Activated CD8-positive, alpha-beta T cell treated with anti-CD3 and anti-CD28 coated beads, Interleukin-2, amount 10 ng/mL, durations not matched to agents 7 days and 5 days (primary cell): ENCODE measurements around the gene TP53I13. TPM values are rescaled to one million over a fixed set of nuclear protein-coding genes. Genes with fewer than 3 reads are reported as not detected.

Experiments
- ATAC-seq: fragments of 150-1000 bp; cut with Tn5 transposase; one replicate; pipeline ENCODE4 v1.10.0; 2021; ENCODE audit warnings: moderate library complexity
- CTCF ChIA-PET: fragments of 350-600 bp; sonication (Branson Sonifier 250); formaldehyde crosslinking; loops from one replicate; lab custom pipeline; 2021; ENCODE audit warnings: antibody characterized with exemption; lab: Charles Lee
- POLR2A ChIA-PET: fragments of 350-600 bp; sonication (Branson Sonifier 250); formaldehyde crosslinking; loops from one replicate; lab custom pipeline; 2021; ENCODE audit warnings: antibody characterized with exemption; lab: Charles Lee
- DNase-seq: peaks from one replicate; pipeline ENCODE4 v3.0.0-alpha.2; 2020
- H3K27ac Mint-ChIP-seq: one replicate; pipeline ENCODE4 v1.8.0; 2021; ENCODE audit warnings: mild to moderate bottlenecking, mixed read lengths
- H3K27me3 Mint-ChIP-seq: one replicate; pipeline ENCODE4 v1.8.0; 2021; ENCODE audit warnings: low read depth, mixed read lengths
- H3K36me3 Mint-ChIP-seq: one replicate; pipeline ENCODE4 v1.8.0; 2021; ENCODE audit warnings: low read depth, mixed read lengths
- H3K4me1 Mint-ChIP-seq: one replicate; pipeline ENCODE4 v1.8.0; 2021; ENCODE audit warnings: low read depth, mixed read lengths
- H3K4me3 Mint-ChIP-seq: one replicate; pipeline ENCODE4 v1.8.0; 2021; ENCODE audit warnings: mild to moderate bottlenecking, mixed read lengths
- H3K9me3 Mint-ChIP-seq: one replicate; pipeline ENCODE4 v1.8.0; 2022; ENCODE audit warnings: mixed read lengths; ENCODE audit not compliant: insufficient read depth
- total RNA-seq, 2 experiments: library from RNA; stranded (reverse); gene quantifications; one replicate each; pipeline ENCODE4 v1.2.3, GENCODE V29; 2021

The TP53I13 gene
- total RNA-seq, 2 experiments from 2014 or later = 96.7 to 97.9 TPM

DNA sequence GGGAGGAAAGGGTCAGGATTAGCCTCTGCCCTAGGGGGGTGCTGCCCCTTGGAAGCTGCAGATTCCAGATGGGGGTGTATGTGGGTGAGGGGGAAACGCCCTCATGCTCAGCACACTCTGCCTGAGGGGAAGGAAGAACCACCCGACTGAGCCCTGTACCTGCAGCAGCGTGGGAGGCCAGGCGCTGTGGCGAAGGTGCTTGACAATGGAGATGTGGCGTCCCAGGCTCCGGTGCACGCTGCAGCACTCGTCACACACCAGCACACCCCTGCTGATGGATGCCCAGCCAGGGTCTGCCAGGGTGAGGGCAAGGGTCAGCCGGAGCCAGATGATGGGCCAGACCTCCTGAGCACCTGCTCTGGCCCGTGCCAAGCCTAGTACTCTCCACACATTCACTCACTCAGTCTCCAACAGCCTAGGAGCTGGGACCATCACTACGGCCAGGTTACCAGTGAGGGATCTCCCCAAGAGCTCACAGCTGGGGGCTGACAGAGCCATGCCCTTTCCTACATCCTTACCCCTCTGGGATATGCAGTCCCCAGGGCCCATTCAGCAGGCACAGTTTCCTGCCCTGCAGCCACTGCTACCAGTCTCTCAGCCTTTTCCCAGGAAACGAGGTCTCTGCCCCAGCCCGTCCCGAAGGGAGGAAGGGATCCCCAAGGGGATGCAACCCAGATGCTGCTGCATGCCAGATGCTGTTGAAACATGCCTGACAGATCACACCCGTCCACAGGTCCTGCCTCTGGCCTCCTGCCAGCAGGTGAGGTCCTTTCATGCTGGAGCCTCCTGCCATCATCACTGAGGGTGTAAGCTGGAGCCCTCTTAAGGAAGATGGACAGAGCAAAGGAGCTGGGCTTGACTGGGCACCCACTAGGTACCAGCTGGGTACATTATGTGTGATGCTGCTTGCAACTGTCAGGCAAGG is 15.1 kb downstream of the TP53I13 start:
- ATAC-seq (no peak), DNase-seq (no peak)
- Mint-ChIP-seq H3K4me1 (peaks cover 60% of the 10 kb centered on the region), H3K9me3 (no peaks in the 10 kb centered on the region), H3K4me3 (no peak overlapping the region), H3K36me3 (peaks cover 30% of the 10 kb centered on the region), H3K27ac (peak overlapping the region; percentile 56), H3K27me3 (no peaks in the 10 kb centered on the region)
- ChIA-PET POLR2A (interaction anchor here (0.9 to 2.9 kb wide), 3 partner anchors 16 to 33 kb away, joined by 3 to 23 read pairs (median 3); partner anchors contain the start of gene ABHD15), CTCF (interaction anchor here (1.5 to 2.2 kb wide), 2 partner anchors 30 to 34 kb away, joined by 6 to 12 read pairs; no protein-coding TSS in a partner anchor)

DNA sequence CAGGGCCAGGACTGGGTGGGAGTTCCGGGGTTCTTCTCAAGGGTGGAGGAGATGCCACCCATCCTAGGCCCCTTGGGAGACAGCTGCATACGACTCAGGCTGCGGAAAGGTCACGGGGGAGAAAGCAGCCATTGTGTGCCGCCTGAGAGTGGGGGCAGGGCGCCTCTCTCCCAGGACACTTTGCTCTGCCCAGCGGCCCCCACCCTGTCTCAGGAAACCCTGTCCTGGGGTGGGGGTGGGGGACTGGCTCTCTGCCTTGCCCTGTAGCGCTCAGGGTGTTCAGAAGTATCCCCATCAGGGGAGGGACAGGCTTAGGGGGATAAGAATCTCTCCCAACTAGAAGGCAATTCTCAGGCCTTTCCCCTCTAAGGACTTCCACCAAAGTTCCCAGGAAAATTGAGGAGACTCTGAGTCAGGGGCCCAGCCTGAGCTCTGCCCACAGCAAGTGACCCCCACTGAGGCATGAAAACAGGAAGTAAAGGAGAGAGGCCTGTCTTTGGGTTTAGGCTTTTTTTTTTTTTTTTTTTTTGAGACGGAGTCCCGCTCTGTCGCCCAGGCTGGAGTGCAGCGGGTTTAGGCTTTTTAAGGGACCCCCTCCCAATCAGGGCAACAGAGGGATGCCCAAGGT is 16.1 kb downstream of the TP53I13 start:
- H3K27me3 Mint-ChIP-seq = no peaks in the 10 kb centered on the region
- no peaks in the 10 kb centered on the region for H3K9me3 Mint-ChIP-seq
- POLR2A ChIA-PET = interaction anchor here (0.9 to 1.0 kb wide), 2 partner anchors 17 to 18 kb away, joined by 3 read pairs; partner anchors contain the start of gene ABHD15
- H3K4me3 Mint-ChIP-seq = peak overlapping the region; percentile 31
- CTCF ChIA-PET = interaction anchor here (0.5 to 2.2 kb wide), 2 partner anchors 33 to 1726 kb away, joined by 3 to 12 read pairs; no protein-coding TSS in a partner anchor
- no peak for ATAC-seq
- H3K27ac Mint-ChIP-seq = peak overlapping the region; percentile 81
- peaks cover 60% of the 10 kb centered on the region for H3K4me1 Mint-ChIP-seq
- DNase-seq = no peak
- peaks cover 29% of the 10 kb centered on the region for H3K36me3 Mint-ChIP-seq

DNA sequence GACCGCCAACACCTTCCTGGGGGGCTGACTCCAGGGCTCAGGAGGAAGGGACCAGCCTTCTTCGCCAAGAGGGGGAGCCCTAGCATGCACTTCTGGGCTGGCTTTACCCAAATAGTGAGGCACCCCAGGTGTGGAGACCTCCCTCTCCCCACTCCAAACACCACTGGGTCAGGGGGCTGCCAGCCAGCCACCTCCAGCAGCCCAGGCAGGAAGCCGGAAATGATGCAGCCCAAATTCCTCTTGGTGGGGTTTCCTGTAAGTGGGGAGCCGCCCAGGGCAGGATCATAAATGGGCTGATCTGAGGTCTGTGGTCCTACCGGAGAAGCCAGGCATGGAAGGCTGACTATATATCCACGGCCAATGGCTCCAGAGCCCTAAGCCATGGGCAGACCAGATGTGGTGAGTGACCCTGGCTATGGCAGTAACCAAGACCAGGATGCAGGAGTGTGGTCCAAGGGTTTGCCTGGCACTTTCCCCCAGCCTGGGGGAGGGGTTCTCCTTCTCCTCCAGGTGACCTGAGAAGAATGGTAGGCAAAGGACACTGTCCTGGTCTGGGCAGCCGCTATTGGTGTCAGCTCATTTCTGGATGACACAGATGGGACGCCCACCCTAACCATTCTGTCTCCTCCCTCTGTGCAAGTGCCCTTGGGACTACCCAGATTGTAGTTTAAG is 16.7 kb downstream of the TP53I13 start:
- H3K4me3 Mint-ChIP-seq = peak overlapping the region; percentile 31
- peaks cover 23% of the 10 kb centered on the region for H3K36me3 Mint-ChIP-seq
- CTCF ChIA-PET = interaction anchor here (0.5 to 1.7 kb wide), 3 partner anchors 28 to 1725 kb away, joined by 3 to 16 read pairs (median 6); no protein-coding TSS in a partner anchor
- ATAC-seq (no peak), DNase-seq (peak; percentile 54)
- POLR2A ChIA-PET = interaction anchor here (0.6 to 1.8 kb wide), 2 partner anchors 30 to 32 kb away, joined by 4 to 11 read pairs; no protein-coding TSS in a partner anchor
- H3K27ac Mint-ChIP-seq = peak overlapping the region; percentile 81
- H3K27me3 Mint-ChIP-seq = no peaks in the 10 kb centered on the region
- peaks cover 62% of the 10 kb centered on the region for H3K4me1 Mint-ChIP-seq
- H3K9me3 Mint-ChIP-seq = no peaks in the 10 kb centered on the region

DNA sequence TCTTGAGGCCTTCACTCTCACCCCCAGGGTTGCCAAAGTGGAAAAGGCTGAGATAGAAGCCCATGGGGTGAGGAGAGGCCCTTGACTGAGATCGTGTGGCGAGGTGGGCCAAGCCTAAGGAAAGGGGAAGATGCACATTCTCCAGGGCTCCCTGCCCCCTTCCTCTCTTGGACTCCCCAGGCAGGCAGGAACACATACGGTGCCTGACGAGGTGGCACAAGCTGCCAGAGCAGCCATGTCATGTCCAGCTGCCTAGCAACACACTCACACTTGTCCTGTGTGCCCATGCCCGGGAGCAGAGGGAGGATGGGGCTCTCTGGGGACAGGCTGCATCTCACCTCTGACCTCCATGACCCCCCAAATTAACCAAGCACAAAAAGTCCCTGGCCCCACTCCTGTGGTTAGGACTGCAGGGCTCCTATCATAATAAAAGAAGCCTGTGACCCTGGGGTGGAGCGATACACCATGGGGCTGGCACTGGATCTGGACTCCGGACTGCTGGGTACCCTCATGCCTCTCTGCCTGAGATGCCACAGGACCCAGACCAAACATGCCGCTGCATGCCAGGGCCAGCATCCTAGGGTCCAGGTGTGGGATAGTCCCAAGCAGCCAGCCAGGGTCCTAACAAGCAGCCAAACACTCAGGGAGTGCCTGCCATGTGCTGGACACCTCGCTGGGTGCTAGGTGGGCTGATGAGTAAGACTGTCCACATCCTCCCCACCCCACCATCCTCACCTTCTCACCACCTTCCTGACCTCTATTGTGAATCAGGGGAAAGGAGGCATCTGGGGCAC is 18.4 kb downstream of the TP53I13 start:
- DNase-seq (no peak), ATAC-seq (no peak)
- peaks cover 69% of the 10 kb centered on the region for H3K4me1 Mint-ChIP-seq
- ChIA-PET POLR2A (interaction anchor here (0.6 to 2.2 kb wide), 3 partner anchors 29 to 161 kb away, joined by 3 to 14 read pairs (median 11); no protein-coding TSS in a partner anchor), CTCF (interaction anchor here (0.9 to 2.7 kb wide), 10 partner anchors 8 to 217 kb away, joined by 3 to 25 read pairs (median 8); partner anchors contain the start of genes ABHD15 and TP53I13)
- no peaks in the 10 kb centered on the region for H3K9me3 Mint-ChIP-seq
- peak overlapping the region; percentile 97 for H3K4me3 Mint-ChIP-seq
- H3K27me3 Mint-ChIP-seq = no peaks in the 10 kb centered on the region
- peaks cover 20% of the 10 kb centered on the region for H3K36me3 Mint-ChIP-seq
- H3K27ac Mint-ChIP-seq = peak overlapping the region; percentile 61

DNA sequence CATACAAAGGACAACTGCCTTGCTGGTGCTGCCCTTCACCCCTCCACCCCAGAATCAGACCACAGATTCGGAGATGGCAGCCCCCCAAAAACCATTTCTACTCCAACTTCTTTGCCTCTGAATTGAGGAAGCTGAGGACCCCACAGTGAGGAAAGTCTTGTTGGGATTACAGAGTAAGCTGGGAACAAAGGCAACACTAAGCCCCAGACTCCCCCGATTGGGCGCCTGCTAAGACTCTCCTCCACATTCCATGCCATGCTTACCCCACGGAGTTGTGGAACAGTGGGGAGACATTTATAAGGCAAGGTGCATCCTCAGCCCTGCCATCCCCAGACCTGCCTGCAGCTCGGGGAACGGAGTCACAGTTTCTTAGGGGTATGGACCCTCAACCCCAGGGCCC is 19.1 kb downstream of the TP53I13 start:
- H3K9me3 Mint-ChIP-seq = no peaks in the 10 kb centered on the region

DNA sequence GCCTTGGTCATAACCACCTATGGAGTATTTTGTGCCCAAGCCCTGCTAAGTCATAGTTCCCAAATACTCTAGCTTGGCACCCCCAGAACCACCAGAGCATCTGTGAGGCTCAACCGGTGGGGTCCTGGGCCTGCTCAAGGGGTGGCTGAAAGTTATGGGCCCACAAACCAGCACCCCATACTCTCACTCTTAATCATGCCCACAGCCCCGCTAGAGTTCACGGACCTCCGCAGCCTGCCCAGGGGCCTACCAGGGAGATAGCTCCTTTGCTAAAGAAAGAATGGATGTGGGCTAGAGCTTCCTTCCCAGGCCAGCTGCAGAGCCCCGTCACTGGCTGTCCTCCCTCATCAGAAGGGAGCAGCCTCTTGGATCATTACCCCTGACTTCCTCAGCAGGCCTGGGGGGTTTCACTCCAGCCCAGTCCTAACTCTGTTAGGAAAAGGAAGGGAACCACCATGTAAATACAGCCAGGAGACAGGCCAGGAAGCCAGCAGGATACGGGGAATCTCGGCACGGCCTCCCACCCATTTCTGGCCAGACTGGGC is 19.6 kb downstream of the TP53I13 start:
- CTCF ChIA-PET = interaction anchor here (0.9 to 2.7 kb wide), 10 partner anchors 9 to 218 kb away, joined by 3 to 25 read pairs (median 7); partner anchors contain the start of genes ABHD15 and TP53I13
- peak overlapping the region; percentile 97 for H3K4me3 Mint-ChIP-seq
- ATAC-seq (no peak), DNase-seq (no peak)
- H3K4me1 Mint-ChIP-seq = peaks cover 79% of the 10 kb centered on the region
- H3K27ac Mint-ChIP-seq = peak overlapping the region; percentile 87
- no peaks in the 10 kb centered on the region for H3K27me3 Mint-ChIP-seq
- POLR2A ChIA-PET = interaction anchor here (0.8 to 2.2 kb wide), 6 partner anchors 18 to 343 kb away, joined by 3 to 14 read pairs (median 4); partner anchors contain the start of genes CORO6, NUFIP2 and TP53I13
- H3K9me3 Mint-ChIP-seq = no peaks in the 10 kb centered on the region
- peaks cover 11% of the 10 kb centered on the region for H3K36me3 Mint-ChIP-seq

More for the DNA sequence above, 19.1 kb downstream of the TP53I13 start:
- H3K4me3 Mint-ChIP-seq = peak overlapping the region; percentile 97
- DNase-seq = no peak
- POLR2A ChIA-PET = interaction anchor here (0.8 to 2.2 kb wide), 4 partner anchors 20 to 343 kb away, joined by 3 to 14 read pairs (median 4); partner anchors contain the start of genes CORO6 and TP53I13
- peak overlapping the region; percentile 39 for H3K27ac Mint-ChIP-seq
- CTCF ChIA-PET = interaction anchor here (0.9 to 2.7 kb wide), 10 partner anchors 9 to 218 kb away, joined by 3 to 25 read pairs (median 6); partner anchors contain the start of genes ABHD15 and TP53I13
- peaks cover 14% of the 10 kb centered on the region for H3K36me3 Mint-ChIP-seq
- peaks cover 76% of the 10 kb centered on the region for H3K4me1 Mint-ChIP-seq
- no peak for ATAC-seq
- H3K27me3 Mint-ChIP-seq = no peaks in the 10 kb centered on the region

DNA sequence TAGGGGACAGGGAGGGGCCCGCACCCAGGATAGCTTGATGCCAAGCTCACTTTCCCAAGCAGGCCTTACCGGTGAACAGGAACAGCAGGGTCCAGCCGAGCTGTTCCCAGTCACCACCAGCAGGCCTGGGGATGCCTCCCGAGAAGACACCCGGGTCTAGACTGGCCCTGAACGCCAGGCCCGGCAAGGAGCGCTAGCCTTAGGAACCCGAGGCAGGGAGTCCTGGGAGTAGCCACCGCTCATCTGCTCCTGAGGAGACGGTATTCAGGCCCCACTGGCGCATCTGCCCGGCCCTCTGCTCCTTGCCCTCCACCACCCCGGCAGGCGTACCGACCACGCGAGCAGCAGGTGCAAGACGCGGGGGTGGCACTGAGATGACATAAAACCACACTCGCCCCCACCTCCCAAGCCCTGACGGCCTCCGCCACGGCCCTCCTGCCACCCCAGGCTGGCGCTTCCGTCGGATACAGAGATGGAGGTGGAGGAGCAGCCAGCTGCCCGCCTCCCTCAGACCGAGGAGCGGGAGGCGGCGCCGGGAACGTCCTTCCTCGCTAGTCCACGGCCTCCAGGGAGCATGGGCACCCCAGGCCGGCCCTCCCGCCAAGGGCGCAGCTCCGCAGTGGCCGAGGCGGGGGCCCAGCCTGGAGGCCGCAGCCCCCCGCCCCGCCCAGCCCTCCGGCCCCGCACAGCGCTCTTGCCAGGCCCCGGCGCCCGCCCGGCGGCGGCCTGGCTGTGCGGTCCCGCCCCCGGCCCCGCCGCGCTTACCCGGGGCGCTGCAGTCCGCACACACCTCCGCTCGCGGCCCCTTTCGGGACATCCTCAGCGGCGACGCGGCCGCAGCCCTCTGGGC is 20.3 kb downstream of the TP53I13 start:
- CTCF ChIA-PET = interaction anchor here (1.0 to 2.7 kb wide), 9 partner anchors 10 to 219 kb away, joined by 3 to 25 read pairs (median 8); partner anchors contain the start of genes ABHD15 and TP53I13
- ATAC-seq (peak; percentile 24), DNase-seq (peak; percentile 52)
- Mint-ChIP-seq H3K27me3 (no peaks in the 10 kb centered on the region), H3K27ac (peak overlapping the region; percentile 87), H3K9me3 (no peaks in the 10 kb centered on the region), H3K4me1 (peaks cover 76% of the 10 kb centered on the region), H3K36me3 (peaks cover 5% of the 10 kb centered on the region), H3K4me3 (peak overlapping the region; percentile 97)
- POLR2A ChIA-PET = interaction anchor here (1.0 to 2.2 kb wide), 5 partner anchors 18 to 342 kb away, joined by 3 to 14 read pairs (median 4); partner anchors contain the start of genes CORO6 and NUFIP2

DNA sequence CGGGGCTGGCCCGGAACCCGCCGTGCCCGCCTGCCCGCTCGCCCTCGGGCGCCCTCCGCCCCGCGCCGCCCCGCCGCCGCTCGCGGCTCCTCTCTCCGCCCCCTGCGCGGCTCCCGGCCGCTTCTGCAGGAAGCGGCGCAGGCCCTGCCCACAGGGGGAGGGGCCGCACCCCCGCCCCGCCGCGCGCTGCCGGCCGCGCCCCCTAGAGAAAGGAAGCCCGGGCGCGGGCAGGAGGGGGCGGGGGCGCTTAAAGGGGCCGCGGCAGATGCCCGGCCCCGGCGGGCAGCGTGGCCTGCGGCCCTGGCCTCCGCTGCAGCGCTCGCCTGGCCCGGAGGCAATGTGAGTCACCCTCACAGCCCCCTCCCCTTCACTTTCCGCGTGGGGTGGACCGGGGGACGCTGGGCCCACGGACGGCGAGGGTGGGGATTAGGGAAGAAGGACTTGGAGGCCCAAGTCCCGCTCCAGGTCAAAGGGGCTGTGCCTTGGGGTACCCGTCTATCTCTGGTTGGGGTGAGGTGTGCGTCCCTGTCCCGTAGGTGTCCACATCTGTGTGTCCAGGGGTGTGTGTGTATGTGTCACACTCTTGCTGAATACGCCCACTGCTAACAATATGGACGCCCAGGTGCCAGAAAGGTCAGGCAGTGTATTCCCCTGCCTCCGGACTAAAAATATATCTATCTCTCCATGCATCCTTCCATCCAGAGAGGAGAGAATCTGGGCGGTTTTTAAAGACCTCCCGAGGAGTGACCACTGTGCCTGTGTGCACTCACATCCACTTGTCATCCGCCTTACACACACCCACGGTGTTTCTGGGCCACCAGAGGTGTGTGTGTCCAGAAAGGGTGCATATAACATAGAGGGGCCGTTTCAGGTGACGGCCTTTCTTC is 21.3 kb downstream of the TP53I13 start, which contains the start of gene GIT1:
TSS of gene GIT1 (minus strand) at position 125 of the 887 bp plus-strand sequence. CDS start 270 bp downstream, outside the sequence.
- DNase-seq = peak; percentile 87
- Mint-ChIP-seq H3K36me3 (peaks cover 2% of the 10 kb centered on the region), H3K4me3 (peak within 1 kb of the TSS; percentile 97), H3K27me3 (no peaks in the 10 kb centered on the region), H3K9me3 (no peaks in the 10 kb centered on the region), H3K27ac (peak within 1 kb of the TSS; percentile 90), H3K4me1 (peaks cover 73% of the 10 kb centered on the region)
- ATAC-seq = peak; percentile 74
- ChIA-PET CTCF (interaction anchor here (0.8 to 2.7 kb wide), 5 partner anchors 8 to 219 kb away, joined by 3 to 21 read pairs (median 5); partner anchors contain the start of genes ABHD15 and TP53I13), POLR2A (interaction anchor here (1.5 to 2.2 kb wide), 2 partner anchors 19 to 26 kb away, joined by 4 to 14 read pairs; no protein-coding TSS in a partner anchor)
